MCF 10A (cell line): Measurements from ENCODE around the gene C2orf74. TPM values are rescaled to one million over a fixed set of nuclear protein-coding genes. Genes with fewer than 3 reads are reported as not detected.

Source experiments
- BruUV-seq: library from RNA; stranded (reverse); fragments of 400-500 nt; replicated peaks from 2 replicates; lab custom pipeline; 2021; lab: Mats Ljungman, UMichigan
- CTCF ChIA-PET: fragments of 300-600 bp; sonication (Branson Sonifier 250); formaldehyde crosslinking; extraction: SDS; loops from one replicate; lab custom pipeline; 2021; ENCODE audit warnings: antibody characterized with exemption, inconsistent platforms; lab: Yijun Ruan, JAX
- POLR2A ChIA-PET: fragments of 300-600, 350-650 bp; sonication (Branson Sonifier 250); formaldehyde crosslinking; extraction: SDS; loops from one replicate; lab custom pipeline; 2020; ENCODE audit warnings: antibody characterized with exemption, inconsistent platforms; lab: Yijun Ruan, JAX
- DNase-seq: peaks from one replicate; pipeline ENCODE4 v3.0.0-alpha.2; 2018; ENCODE audit not compliant: unreplicated experiment
- H3K27ac Mint-ChIP-seq: one replicate; pipeline ENCODE4 v1.8.0; 2022; ENCODE audit warnings: mild to moderate bottlenecking, low read depth, mixed read lengths; ENCODE audit not compliant: unreplicated experiment
- H3K27me3 Mint-ChIP-seq: one replicate; pipeline ENCODE4 v1.8.0; 2022; ENCODE audit warnings: mixed read lengths; ENCODE audit not compliant: insufficient read depth, unreplicated experiment
- H3K36me3 Mint-ChIP-seq: one replicate; pipeline ENCODE4 v1.8.0; 2022; ENCODE audit warnings: mild to moderate bottlenecking, moderate library complexity, mixed read lengths; ENCODE audit not compliant: insufficient read depth, unreplicated experiment
- H3K4me1 Mint-ChIP-seq: one replicate; pipeline ENCODE4 v1.8.0; 2022; ENCODE audit warnings: mixed read lengths; ENCODE audit not compliant: insufficient read depth, unreplicated experiment
- H3K4me3 Mint-ChIP-seq: one replicate; pipeline ENCODE4 v1.8.0; 2022; ENCODE audit warnings: mild to moderate bottlenecking, moderate library complexity, mixed read lengths; ENCODE audit not compliant: unreplicated experiment
- H3K9me3 Mint-ChIP-seq: one replicate; pipeline ENCODE4 v1.8.0; 2022; ENCODE audit warnings: mixed read lengths; ENCODE audit not compliant: unreplicated experiment
- CTCF ChIP-seq: fragments of 200-600 bp; IDR thresholded peaks from one replicate; pipeline ENCODE4 v1.8.0; 2022; ENCODE audit warnings: antibody characterized with exemption, mild to moderate bottlenecking; ENCODE audit not compliant: unreplicated experiment
- intact Hi-C: fragments of 100-400 bp; cut with micrococcal nuclease; formaldehyde crosslinking; loops from 2 replicates; pipeline ENCODE4 v1.14.1; 2022
- total RNA-seq: library from RNA; stranded (reverse); gene quantifications from 2 replicates; pipeline ENCODE4 v1.2.3, GENCODE V29; 2022

C2orf74 gene
- total RNA-seq, 1 experiment from 2014 or later = 29.7 TPM

DNA sequence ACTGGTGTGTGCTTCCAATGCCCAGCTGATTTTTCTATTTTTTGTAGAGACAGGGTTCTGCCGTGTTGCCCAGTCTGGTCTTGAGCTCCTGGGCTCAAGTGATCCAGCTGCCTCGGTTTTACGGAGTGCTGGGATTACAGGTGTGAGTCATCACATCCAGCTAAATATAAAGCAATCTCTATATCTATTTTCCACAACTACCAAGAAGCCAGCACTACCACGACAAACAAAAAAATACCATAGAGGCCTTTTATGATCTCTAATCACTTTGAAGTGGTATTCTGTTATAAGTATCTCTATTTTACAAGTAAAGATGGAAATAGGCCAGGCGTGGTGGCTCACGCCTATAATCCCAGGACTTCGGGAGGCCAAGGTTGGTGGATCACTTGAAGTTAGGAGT, 34.7 kb downstream of the C2orf74 start:
- Mint-ChIP-seq H3K4me3 (no peak overlapping the region), H3K4me1 (no peaks in the 10 kb centered on the region), H3K27ac (no peak overlapping the region), H3K27me3 (no peaks in the 10 kb centered on the region), H3K36me3 (peaks cover 57% of the 10 kb centered on the region), H3K9me3 (no peaks in the 10 kb centered on the region)
- no peak for TF ChIP-seq CTCF
- CTCF ChIA-PET = interaction anchor here (0.7 kb wide), 1 partner anchor 12 kb away, joined by 3 read pairs; no protein-coding TSS in a partner anchor
- intact Hi-C loops = no loop called here
- DNase-seq = no peak
- POLR2A ChIA-PET = interaction anchor here (0.6 to 2.3 kb wide), 3 partner anchors 19 to 272 kb away, joined by 3 to 9 read pairs (median 7); no protein-coding TSS in a partner anchor
- BruUV-seq = no TSS peak

GRCh38 chr2:61205132-61205531, 43.1 kb downstream of the C2orf74 start:
- DNase-seq = no peak
- H3K27ac Mint-ChIP-seq = no peak overlapping the region
- TF ChIP-seq CTCF = no peak
- intact Hi-C loops = no loop called here
- CTCF ChIA-PET = interaction anchor here (0.7 to 0.8 kb wide), 2 partner anchors 21 to 199 kb away, joined by 3 to 5 read pairs; no protein-coding TSS in a partner anchor
- H3K27me3 Mint-ChIP-seq = no peaks in the 10 kb centered on the region
- BruUV-seq = no TSS peak
- no peaks in the 10 kb centered on the region for H3K9me3 Mint-ChIP-seq
- no peaks in the 10 kb centered on the region for H3K4me1 Mint-ChIP-seq
- POLR2A ChIA-PET = interaction anchor here (1.0 to 1.2 kb wide), 3 partner anchors 20 to 60 kb away, joined by 3 to 4 read pairs (median 3); no protein-coding TSS in a partner anchor
- H3K36me3 Mint-ChIP-seq = peaks cover 78% of the 10 kb centered on the region
- H3K4me3 Mint-ChIP-seq = no peak overlapping the region

DNA sequence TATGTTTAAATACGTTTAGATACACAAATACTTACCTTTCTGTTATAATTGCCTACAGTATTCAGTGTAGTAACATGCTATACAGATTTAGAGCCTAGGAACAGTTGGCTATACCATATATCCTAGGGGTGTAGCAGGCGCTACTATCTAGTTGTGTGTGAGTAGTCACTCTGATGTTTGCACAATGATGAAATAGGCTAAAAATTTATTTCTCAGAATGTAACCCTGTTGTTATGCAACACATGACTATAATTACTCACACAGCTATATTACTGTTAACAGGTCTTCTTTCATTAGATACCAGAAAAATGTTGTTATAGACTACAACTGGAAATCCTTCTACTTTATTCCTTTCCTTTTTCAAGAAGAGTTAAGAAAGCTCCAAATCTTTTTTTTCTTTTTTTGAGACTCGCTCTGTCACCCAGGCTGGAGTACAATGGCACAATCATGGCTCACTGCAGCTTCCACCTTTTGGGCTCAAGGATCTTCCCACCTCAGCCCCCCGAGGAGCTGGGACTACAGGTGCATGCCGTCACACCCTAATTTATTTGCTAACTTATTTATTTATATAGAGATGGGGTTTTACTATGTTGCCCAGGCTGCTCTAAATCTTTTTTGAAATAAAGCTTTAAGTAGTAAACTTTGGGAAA, 48.5 kb downstream of the C2orf74 start:
- no peak for TF ChIP-seq CTCF
- no peaks in the 10 kb centered on the region for H3K27me3 Mint-ChIP-seq
- H3K4me3 Mint-ChIP-seq = no peak overlapping the region
- peak; percentile 82 for DNase-seq
- intact Hi-C loops = no loop called here
- no peaks in the 10 kb centered on the region for H3K4me1 Mint-ChIP-seq
- no peaks in the 10 kb centered on the region for H3K9me3 Mint-ChIP-seq
- CTCF ChIA-PET = interaction anchor here (0.6 kb wide), 1 partner anchor 448 kb away, joined by 3 read pairs; no protein-coding TSS in a partner anchor
- H3K27ac Mint-ChIP-seq = peak overlapping the region; percentile 60
- BruUV-seq = no TSS peak
- H3K36me3 Mint-ChIP-seq = peaks cover 46% of the 10 kb centered on the region
- POLR2A ChIA-PET = interaction anchor here (0.6 to 2.2 kb wide), 14 partner anchors 8 to 284 kb away, joined by 3 to 16 read pairs (median 4); partner anchors contain the start of genes PEX13 and PUS10

GRCh38 chr2:61214171-61214570, 52.2 kb downstream of the C2orf74 start:
- Mint-ChIP-seq H3K27me3 (no peaks in the 10 kb centered on the region), H3K9me3 (no peaks in the 10 kb centered on the region), H3K36me3 (peaks cover 39% of the 10 kb centered on the region), H3K27ac (no peak overlapping the region), H3K4me3 (no peak overlapping the region), H3K4me1 (no peaks in the 10 kb centered on the region)
- ChIA-PET POLR2A (interaction anchor here (0.7 kb wide), 1 partner anchor 13 kb away, joined by 3 read pairs; no protein-coding TSS in a partner anchor), CTCF (interaction anchor here (0.6 kb wide), 3 partner anchors 10 to 418 kb away, joined by 3 to 4 read pairs (median 3); no protein-coding TSS in a partner anchor)
- intact Hi-C loops = no loop called here
- no TSS peak for BruUV-seq
- DNase-seq = no peak
- TF ChIP-seq CTCF = no peak
